Measurements from ENCODE around the gene MARCHF4.

The MARCHF4 gene, protein sequence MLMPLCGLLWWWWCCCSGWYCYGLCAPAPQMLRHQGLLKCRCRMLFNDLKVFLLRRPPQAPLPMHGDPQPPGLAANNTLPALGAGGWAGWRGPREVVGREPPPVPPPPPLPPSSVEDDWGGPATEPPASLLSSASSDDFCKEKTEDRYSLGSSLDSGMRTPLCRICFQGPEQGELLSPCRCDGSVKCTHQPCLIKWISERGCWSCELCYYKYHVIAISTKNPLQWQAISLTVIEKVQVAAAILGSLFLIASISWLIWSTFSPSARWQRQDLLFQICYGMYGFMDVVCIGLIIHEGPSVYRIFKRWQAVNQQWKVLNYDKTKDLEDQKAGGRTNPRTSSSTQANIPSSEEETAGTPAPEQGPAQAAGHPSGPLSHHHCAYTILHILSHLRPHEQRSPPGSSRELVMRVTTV

GRCh38 chr2:216371721-216372702 is at the start of gene MARCHF4:
MARCHF4 (minus strand) TSS chr2:216372483; CDS start chr2:216370260, 2,223 bp downstream.
- DNase-seq: peak; percentile 85

DNA sequence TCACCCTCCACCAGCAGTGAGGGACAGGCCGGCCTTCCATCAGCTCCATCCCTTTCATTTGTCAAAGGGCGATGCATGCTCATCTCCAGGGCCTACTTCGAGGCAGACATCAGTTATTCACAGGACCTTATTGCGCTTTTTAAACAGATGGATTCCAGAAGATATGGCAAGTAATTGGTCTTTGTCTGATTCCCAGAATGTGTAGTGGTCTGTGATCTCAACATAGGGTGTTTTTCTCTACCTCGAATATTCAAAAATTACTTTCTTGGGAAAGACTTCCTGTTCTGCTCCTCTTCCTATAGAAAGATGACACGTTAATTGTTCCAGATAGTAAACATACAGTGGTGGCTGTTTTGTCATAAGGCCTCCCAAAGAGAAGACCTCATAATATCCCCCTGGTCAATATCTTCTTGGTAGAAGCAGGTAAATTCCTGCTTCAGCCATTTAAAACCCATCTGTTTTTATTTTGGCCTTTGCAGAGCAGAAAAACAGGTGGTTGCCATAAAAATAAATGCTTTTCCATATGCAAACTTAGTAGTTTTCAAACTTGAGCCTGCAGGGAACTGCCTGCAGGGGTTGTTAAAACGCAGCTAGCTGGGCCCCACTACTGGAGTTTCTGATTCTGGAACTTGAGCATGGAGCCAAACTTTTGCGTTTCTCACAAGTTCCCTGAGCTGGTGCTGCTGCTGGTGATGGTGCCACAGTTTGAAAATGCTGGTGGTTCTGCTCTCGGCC is 48.3 kb upstream of the MARCHF4 start:
- DNase-seq: no peak

- DNase-seq: no peak
These were observed 46.7 kb upstream of the MARCHF4 start for GRCh38 chr2:216418981-216419380.

- no peak for DNase-seq
These were observed 44.5 kb upstream of the MARCHF4 start for GRCh38 chr2:216416571-216417307.

- no peak for DNase-seq
These were observed 43.3 kb upstream of the MARCHF4 start for GRCh38 chr2:216415541-216415940.

GRCh38 chr2:216414772-216415319 is 42.6 kb upstream of the MARCHF4 start:
- DNase-seq: no peak

DNA sequence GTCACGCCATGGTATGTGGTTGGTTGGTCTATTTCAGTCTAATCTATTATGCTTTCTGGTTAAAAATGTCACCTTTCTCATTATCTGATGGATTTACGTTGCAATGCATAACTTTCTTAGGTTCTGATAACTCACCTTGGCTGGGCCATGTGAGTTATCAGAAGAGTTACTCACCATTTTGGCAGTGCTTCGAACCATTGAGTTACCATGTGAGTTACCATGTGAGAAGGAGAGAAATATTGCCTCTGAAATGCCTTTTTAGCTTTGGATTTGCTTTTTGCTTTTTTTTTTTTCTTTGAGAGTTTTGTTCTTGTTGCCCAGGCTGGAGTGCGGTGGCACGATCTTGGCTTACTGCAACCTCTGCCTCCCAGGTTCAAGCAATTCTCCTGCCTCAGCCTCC is 41.6 kb upstream of the MARCHF4 start:
- DNase-seq: no peak

DNA sequence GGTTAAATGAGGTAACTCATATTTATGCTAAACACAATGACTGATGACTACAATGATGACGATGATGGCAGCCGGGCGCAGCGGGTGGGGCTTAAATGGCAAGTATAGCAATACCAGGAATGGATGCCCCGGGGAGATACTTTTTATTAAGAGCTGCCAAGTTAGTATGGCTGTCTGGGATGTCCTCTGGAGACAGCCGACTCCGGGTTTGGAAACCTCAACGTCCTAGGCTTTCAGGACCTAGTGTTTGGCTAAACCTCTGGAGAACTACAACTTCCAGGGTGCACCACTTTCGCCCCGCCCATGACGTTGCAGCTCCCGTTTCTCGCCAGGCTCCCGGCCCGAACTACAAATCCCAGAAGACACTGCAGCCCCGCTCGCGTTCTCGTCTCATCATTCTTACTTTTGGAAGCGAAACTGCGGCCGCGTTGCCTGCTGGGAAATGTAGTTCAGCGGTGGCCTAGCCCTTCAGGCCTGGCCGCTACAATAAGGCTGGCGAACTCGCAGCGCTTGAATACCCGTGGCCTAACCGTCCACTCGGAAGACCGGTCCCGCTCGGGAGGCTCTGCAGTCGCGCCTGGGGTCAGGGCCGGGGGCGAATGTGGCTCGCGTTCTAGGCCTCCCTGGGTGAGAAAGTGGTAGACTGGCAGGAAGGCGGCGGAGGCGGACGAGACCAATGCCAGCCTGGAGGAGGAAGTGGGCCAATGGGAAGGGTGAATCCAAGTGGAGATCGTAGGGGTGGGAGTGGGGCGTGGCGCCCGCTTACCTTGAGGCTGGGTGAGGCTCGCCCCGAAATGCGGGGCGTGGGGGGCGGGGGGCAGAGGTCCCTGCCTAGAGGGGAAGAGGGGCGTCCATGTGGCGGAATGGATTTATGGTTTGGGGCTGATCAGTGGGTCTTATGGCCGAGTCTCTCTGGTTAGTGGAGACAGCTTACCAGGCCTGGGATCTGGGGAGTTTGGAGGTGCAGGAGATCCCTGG is 40.0 kb upstream of the MARCHF4 start, which contains the start of gene SMARCAL1:
Gene SMARCAL1, plus strand, starts transcription at position 463 of the 978 bp plus-strand sequence. CDS start 2,221 bp downstream, outside the sequence.
- peak; percentile 98 for DNase-seq

- DNase-seq: no peak
These were observed 38.3 kb upstream of the MARCHF4 start for GRCh38 chr2:216410550-216410949.

DNA sequence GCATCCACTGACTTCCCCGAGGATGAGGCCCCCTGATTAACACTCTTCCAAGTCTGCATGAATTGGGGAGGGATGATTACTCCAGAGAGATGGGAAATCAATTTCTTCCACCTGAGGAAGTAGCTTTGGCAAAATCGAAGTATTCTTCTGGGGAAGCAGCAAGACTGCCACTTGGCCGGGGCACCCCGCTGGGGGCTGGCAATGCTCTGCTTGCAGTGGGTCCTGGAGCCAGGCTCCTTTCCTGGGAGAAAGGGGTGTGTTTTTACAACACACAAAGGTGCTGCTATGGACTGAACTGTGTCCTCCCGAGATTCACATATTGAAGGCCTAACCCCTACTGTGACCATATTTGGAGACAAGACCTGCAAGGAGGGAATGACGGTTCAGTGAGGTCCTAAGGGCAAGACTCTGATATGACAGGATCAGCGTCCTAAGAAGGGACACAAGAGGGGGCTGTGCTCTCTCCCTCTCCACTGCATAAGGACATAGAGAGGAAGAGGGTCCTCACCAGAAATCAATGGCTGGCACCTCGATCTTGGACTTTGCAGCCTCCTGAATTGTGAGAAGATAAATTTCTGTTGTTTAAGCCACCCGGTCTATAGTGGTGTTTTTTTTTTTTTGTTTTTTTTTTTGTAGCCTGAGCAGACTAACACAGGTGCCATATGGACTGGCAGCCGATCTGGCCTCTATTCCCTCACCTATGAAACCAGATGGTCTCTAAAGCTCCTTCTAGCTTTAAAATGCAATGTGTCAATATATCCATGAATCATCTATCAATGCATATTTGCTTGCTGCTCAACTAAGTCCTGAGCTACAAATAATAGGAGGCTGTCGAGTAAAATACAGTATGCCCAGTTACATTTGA is 36.4 kb upstream of the MARCHF4 start:
- no peak for DNase-seq

DNA sequence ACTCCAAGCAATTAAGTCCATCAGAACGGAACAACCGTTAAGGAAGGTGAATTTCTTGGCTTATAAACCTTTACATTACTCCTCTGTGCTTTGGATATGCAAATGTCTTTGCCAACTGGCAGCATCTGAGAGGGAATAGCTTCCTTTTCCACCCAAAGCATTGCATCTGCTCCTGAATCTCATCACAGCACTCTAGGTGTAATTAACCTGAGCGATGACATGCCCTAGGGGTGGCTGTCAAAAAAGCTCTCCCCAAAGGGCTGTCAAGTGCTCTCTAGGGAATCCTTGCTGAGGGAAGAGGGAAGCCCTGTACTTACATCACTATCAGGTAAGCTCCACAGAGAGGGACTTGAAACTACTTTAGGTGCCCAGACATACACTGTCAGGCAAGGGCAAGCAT is 34.5 kb upstream of the MARCHF4 start:
- no peak for DNase-seq

- no peak for DNase-seq
These were observed 33.3 kb upstream of the MARCHF4 start for GRCh38 chr2:216405588-216405987.

- DNase-seq: peak; percentile 37
These were observed 31.8 kb upstream of the MARCHF4 start for GRCh38 chr2:216404010-216404618.

DNA sequence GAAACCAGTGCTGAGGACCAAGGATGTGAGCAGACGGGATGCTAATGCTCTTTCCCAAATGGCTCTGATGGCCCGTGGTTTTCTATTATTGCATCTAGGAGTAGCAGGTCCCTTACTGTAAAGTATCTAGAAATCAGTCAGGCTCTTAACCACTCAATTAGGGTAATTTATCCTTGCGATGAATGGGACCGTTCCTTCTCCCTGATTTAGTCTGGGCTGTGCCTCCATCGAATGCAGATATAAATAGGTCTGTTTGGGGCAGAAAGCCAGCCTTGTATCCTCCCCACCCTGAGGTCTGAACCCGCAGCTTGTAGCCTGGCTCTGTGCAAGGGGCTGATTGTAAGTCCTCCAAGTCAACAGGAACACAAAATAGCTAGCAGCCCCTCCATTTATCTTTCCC is 30.5 kb upstream of the MARCHF4 start:
- DNase-seq: no peak

- no peak for DNase-seq
These were observed 27.3 kb upstream of the MARCHF4 start for GRCh38 chr2:216399621-216400020.

DNA sequence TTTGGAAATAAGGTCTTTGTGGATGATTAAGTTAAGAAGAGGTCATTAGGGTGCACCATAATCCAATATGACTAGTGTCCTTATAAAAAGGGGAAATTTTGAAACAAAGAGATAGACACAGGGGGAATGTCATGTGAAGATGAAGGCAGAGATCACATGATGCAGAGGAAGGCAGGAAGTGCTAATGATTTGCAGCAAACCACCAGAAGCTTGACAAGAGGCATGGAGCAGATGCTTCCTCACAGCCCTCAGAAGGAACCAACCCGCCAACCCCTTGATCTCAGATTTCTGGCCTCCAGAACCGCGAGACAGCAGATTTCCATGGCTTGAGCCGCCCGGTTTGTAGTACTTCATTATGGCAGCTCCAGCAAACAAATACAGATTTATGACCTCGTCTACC is 22.6 kb upstream of the MARCHF4 start:
- DNase-seq: no peak

DNA sequence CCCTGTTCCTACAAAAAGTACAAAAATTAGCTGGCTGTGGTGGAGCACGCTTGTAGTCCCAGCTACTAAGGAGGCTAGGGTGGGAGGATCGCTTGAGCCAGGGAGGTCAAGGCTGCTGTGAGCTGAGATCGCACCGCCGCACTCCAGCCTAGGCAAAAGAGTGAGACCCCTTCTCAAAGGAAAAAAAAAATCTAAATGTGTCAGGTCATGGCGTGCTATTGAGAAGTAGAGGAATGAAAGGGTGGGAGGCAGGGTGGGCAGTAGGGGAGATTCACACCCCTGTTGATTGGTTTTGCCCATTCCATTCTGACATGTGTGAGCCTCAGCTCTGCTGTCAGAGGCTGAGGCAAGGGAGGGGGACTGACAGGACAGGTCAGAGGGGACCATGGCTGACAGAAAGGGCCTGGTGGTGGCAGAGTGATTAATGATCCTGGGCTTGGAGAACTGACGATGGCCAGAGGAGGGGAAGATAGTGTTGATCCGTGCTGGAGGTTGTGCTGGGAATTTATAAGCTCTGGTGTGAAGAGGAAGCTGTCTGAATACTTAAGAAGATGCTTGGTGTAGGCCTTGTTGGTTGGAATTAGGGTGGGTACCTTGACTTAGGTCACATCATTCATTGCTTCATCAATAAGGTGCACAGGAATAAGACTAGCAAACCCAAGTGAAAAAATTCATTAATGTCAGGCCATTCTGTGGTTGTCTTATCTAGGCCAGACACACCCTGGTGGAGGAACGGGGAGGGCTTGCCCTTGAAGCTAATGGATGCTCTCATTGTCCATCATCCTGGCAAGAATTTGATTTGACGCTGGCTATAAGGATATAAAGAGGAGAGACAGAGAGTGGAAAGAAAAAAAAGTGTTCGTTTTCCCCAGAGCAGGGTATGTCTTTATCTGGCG is 20.9 kb upstream of the MARCHF4 start:
- no peak for DNase-seq

DNA sequence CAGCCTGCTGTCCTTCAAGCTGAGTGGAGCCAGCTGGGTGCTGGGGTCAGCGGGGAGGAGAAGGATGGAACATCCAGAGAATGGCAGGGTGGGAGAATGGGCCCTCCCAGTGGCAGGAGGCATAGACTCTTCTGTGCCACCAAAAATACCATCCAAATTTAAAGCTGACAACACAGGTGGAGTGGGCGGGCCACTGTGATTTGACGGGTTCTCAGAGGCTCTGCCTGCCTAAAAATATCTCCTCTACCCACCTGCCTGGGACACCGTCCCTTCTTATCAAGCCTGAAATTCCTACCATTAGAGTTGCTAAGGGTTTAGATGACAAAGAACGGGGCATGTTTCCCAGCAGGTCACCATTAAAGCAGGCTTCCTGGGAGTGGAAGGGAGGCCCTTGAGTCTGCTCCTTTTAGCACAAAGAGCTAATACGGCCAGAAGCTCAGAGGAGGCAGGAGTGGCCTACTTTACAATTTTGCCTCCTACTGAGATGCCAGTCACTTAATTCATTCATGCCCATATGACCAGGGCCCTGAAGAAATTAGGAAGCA is 19.8 kb upstream of the MARCHF4 start:
- DNase-seq: no peak

Data from fibroblast of upper back skin (primary cell).